NCI-H748 (cell line): ENCODE results near the gene LRP1-AS.

Experiments used
- DNase-seq: peaks from one replicate; lab custom pipeline; 2025; ENCODE audit not compliant: unreplicated experiment; lab: John Stamatoyannopoulos, UW

Gene LRP1-AS

GRCh38 chr12:57099766-57100165 lies 47.7 kb downstream of the LRP1-AS start:
- DNase-seq = no peak

GRCh38 chr12:57099047-57099714 lies 48.2 kb downstream of the LRP1-AS start:
- DNase-seq = no peak

GRCh38 chr12:57098546-57098945 lies 48.9 kb downstream of the LRP1-AS start:
- DNase-seq = no peak

GRCh38 chr12:57097554-57097835 lies 49.9 kb downstream of the LRP1-AS start:
- no peak for DNase-seq

GRCh38 chr12:57096748-57097553 lies 50.5 kb downstream of the LRP1-AS start:
- no peak for DNase-seq

GRCh38 chr12:57096099-57096572 lies 51.3 kb downstream of the LRP1-AS start:
- peak; percentile 63 for DNase-seq

GRCh38 chr12:57095440-57095839 lies 52.0 kb downstream of the LRP1-AS start:
- no peak for DNase-seq
